ENCODE data around the gene SLC36A2. TPM values are rescaled to one million over a fixed set of nuclear protein-coding genes. Genes with fewer than 3 reads are reported as not detected.

Gene SLC36A2
- total RNA-seq, 2 donors from 2014 or later: not detected

DNA sequence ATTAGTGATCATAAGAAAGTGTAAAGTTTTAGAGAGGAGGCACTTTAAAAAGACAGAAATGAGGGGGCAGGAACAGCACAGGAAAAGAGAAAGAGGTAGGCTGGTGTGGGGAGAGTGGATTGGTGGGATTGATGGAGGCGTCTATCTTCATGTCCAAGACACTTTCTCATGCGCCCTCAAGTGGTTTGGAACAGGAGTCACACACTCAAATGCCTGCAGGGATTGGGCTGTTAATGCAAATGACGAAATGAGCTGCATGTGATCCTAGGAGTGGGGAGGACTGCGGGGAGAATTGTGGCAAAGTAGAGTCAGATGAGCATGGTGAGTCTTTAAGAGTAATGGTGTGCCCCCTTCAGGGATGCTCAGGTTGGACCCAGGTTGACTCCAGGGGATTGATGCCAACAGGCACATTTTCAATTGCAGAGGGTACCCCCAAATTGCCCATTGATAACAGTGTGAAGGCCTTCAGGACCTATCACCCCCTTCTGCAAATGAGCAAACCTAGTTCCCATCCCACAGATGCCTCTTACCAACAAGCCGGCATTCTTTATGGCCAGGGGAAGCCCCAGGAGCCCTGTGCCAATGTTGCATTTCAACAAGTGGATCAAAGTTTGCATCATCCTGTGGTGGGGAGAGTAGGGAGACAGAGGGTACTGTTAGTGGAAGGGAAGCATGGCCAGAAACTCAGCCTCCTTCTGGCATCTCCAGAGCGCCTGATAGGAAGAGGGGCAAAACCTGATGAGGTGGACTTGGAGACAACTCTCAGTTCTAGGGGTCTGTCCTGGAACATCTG lies 49.1 kb downstream of the SLC36A2 start:
- Histone ChIP-seq H3K27me3 (no peaks in the 10 kb centered on the region), H3K27ac (no peak overlapping the region), H3K9me3 (no peaks in the 10 kb centered on the region), H3K4me3 (no peak overlapping the region), H3K36me3 (no peaks in the 10 kb centered on the region), H3K4me1 (no peaks in the 10 kb centered on the region)
- TF ChIP-seq, protein P1, sequence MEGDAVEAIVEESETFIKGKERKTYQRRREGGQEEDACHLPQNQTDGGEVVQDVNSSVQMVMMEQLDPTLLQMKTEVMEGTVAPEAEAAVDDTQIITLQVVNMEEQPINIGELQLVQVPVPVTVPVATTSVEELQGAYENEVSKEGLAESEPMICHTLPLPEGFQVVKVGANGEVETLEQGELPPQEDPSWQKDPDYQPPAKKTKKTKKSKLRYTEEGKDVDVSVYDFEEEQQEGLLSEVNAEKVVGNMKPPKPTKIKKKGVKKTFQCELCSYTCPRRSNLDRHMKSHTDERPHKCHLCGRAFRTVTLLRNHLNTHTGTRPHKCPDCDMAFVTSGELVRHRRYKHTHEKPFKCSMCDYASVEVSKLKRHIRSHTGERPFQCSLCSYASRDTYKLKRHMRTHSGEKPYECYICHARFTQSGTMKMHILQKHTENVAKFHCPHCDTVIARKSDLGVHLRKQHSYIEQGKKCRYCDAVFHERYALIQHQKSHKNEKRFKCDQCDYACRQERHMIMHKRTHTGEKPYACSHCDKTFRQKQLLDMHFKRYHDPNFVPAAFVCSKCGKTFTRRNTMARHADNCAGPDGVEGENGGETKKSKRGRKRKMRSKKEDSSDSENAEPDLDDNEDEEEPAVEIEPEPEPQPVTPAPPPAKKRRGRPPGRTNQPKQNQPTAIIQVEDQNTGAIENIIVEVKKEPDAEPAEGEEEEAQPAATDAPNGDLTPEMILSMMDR (IDR thresholded peaks at IDR 0.05): peak in 1 of 2 donors; percentile 67
- no peak for DNase-seq (ENCODE audit: low spot score)

DNA sequence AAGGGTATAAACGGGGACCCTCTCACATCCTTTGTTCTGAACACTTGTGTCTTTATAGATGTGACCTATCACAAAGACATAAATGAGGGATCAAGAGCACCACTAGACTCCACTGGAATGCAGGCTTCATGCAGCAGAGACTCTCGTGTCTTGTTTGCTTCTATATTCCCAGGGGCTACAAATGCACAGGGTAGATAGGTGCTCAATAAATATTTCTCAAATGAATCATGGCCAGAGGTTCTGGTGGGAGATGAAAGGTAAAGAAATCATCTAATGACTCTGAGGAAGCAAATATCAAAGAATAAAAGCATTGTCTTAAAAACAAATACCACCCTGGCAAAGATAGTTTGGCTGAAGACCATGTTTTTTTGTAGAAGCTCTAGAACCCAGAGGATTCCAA lies 50.4 kb downstream of the SLC36A2 start:
- H3K9me3 ChIP-seq: no peaks in the 10 kb centered on the region
- no peak overlapping the region for H3K4me3 ChIP-seq
- no peaks in the 10 kb centered on the region for H3K36me3 ChIP-seq
- H3K4me1 ChIP-seq: no peaks in the 10 kb centered on the region
- no peak for DNase-seq (ENCODE audit: low spot score)
- no peak overlapping the region for H3K27ac ChIP-seq
- TF ChIP-seq, protein P1 (IDR thresholded peaks at IDR 0.05): no peak
- H3K27me3 ChIP-seq: no peaks in the 10 kb centered on the region

DNA sequence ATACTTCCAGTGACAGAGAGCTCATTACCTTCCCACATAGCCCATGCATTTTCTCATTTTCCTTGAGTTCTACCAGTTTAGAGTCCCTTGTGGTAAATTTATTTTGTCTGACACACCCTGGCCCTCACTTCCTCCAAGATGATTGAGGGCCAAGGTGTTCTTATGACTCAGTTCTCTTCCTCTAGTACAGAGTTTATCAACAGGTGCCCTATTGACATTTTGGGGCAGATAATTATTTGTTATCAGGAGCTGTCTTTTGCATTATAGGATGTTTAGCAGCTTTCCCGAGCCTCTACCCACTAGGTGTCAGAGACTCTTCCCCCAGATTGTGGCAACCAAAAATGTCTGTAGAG lies 50.9 kb downstream of the SLC36A2 start:
- Histone ChIP-seq H3K4me1 (no peaks in the 10 kb centered on the region), H3K36me3 (no peaks in the 10 kb centered on the region), H3K27me3 (no peaks in the 10 kb centered on the region), H3K9me3 (no peaks in the 10 kb centered on the region), H3K4me3 (no peak overlapping the region), H3K27ac (no peak overlapping the region)
- TF ChIP-seq, protein P1 (IDR thresholded peaks at IDR 0.05): no peak
- no peak for DNase-seq (ENCODE audit: low spot score)

DNA sequence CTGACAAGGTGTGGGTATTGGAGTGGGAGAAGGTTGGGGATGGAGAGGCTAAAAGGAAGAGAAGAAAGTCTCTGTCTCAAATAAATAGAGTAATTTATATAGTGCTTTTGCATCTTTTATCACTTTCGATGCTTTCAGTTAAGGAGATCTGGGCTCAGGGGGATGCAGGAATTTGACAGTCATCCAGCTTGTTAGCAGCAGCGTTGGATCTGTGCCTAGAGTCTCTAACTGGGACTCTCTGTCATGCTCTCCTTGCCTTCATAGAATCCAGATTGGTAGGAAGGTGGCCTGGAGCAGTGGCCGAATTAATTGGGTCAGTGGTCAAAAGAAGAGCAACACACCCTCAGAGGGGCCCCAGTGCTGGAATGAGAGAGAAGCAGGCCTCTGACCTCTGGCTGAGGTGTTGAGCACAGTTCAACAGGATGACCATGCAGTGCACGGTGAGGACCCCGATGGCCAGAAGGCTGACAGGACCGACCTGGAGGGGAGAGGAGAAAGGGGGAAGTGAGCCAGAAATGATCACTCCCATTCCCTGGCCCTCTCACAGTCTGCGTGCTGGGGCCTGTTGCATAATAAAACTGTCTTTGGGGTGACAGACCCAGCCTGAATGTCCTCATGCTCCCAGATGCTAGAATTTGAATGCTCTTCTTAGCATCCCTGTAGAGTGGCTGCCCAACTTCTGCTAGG lies 51.4 kb downstream of the SLC36A2 start:
- Histone ChIP-seq H3K36me3 (no peaks in the 10 kb centered on the region), H3K4me3 (no peak overlapping the region), H3K27me3 (no peaks in the 10 kb centered on the region), H3K9me3 (no peaks in the 10 kb centered on the region), H3K4me1 (no peaks in the 10 kb centered on the region), H3K27ac (no peak overlapping the region)
- no peak for DNase-seq (ENCODE audit: low spot score)
- TF ChIP-seq, protein P1 (IDR thresholded peaks at IDR 0.05): no peak

DNA sequence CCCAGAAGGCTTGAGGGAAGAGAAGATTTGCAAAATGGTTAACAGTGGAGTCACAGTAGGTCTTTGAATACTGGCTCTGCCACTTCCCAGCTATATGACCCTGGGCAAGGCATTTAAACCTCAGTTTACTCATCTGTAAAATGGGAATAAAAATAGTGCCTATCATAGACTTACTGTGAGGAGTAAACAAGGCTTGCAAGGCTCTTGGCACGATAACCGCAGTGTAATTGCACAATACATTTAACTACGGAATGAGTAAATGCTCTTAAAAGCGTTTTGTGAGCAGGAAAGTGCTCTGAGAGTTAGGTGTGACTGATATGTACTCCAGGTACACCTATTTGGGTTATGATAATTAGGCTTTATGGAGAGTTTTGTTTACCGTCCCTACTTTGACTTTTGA lies 52.2 kb downstream of the SLC36A2 start:
- Histone ChIP-seq H3K27ac (no peak overlapping the region), H3K4me1 (no peaks in the 10 kb centered on the region), H3K4me3 (no peak overlapping the region), H3K9me3 (no peaks in the 10 kb centered on the region), H3K36me3 (no peaks in the 10 kb centered on the region), H3K27me3 (no peaks in the 10 kb centered on the region)
- DNase-seq (ENCODE audit: low spot score): no peak
- TF ChIP-seq, protein P1 (IDR thresholded peaks at IDR 0.05): no peak
